ENCODE measurements around the gene OR5H14.

- TF ChIP-seq MAFK (conservative IDR thresholded peaks at IDR 0.05 in 1 of 2, IDR thresholded peaks at IDR 0.05 in 1 of 2; ENCODE audit: low read length in 2 of 2) (no peak), ARHGAP35 (CRISPR knock-in tag; IDR thresholded peaks at IDR 0.05; ENCODE audit: borderline replicate concordance) (no peak), JUNB (CRISPR knock-in tag; IDR thresholded peaks at IDR 0.05; ENCODE audit: borderline replicate concordance) (no peak), NFE2 (CRISPR knock-in tag; IDR thresholded peaks at IDR 0.05) (no peak), POLR2AphosphoS5 (IDR thresholded peaks at IDR 0.05; ENCODE audit: low read depth, low read length) (no peak), ZBTB37 (CRISPR knock-in tag; IDR thresholded peaks at IDR 0.05) (no peak), ETS1 (CRISPR knock-in tag; IDR thresholded peaks at IDR 0.05) (no peak), CTCF (CRISPR knock-in tag; IDR thresholded peaks at IDR 0.05) (no peak), MAZ (IDR thresholded peaks at IDR 0.05; ENCODE audit: borderline replicate concordance, low read depth, low read length) (no peak), MAZ (CRISPR knock-in tag; IDR thresholded peaks at IDR 0.05; ENCODE audit: low read depth) (no peak)
Measured at GRCh38 chr3:98130421-98130820, 16.9 kb upstream of the OR5H14 start, which contains the start of gene OR5H1.
